ENCODE results near the gene TENT4B.
"Not testable (repeated sequence)": the region's sequence is repeated elsewhere in the genome, so short reads cannot be mapped to it uniquely, and the experiment has no call there.

TENT4B gene

GRCh38 chr16:50234771-50235556 is 81.9 kb downstream of the TENT4B start:
- DNase-seq = no peak
- Histone ChIP-seq H3K27me3 (no peaks in the 10 kb centered on the region), H3K27ac (no peak overlapping the region), H3K4me3 (no peak overlapping the region), H3K9me3 (no peaks in the 10 kb centered on the region), H3K4me1 (no peaks in the 10 kb centered on the region), H3K36me3 (peaks cover 0 to 8% (median 0%) of the 10 kb centered on the region in 3 donors)
- no peak for TF ChIP-seq CTCF (IDR thresholded peaks at IDR 0.05)
- intact Hi-C loops (cut with DNase I; ENCODE audit: low total_unique reads) = no loop called here

GRCh38 chr16:50235581-50235980 is 82.5 kb downstream of the TENT4B start:
- no peak for DNase-seq
- Histone ChIP-seq H3K4me1 (no peaks in the 10 kb centered on the region), H3K4me3 (no peak overlapping the region), H3K27ac (no peak overlapping the region), H3K36me3 (peaks cover 0 to 3% (median 0%) of the 10 kb centered on the region in 3 donors), H3K27me3 (no peaks in the 10 kb centered on the region), H3K9me3 (no peaks in the 10 kb centered on the region)
- no peak for TF ChIP-seq CTCF (IDR thresholded peaks at IDR 0.05)
- intact Hi-C loops (cut with DNase I; ENCODE audit: low total_unique reads) = no loop called here

GRCh38 chr16:50238314-50238713 is 85.2 kb downstream of the TENT4B start:
- intact Hi-C loops (cut with DNase I; ENCODE audit: low total_unique reads) = no loop called here
- TF ChIP-seq CTCF (IDR thresholded peaks at IDR 0.05) = no peak
- no peaks in the 10 kb centered on the region for H3K27me3 ChIP-seq
- DNase-seq = no peak
- H3K27ac ChIP-seq = no peak overlapping the region
- H3K9me3 ChIP-seq = no peaks in the 10 kb centered on the region
- H3K36me3 ChIP-seq = no peaks in the 10 kb centered on the region
- H3K4me3 ChIP-seq = no peak overlapping the region
- H3K4me1 ChIP-seq = no peaks in the 10 kb centered on the region

GRCh38 chr16:50238868-50239301 is 85.8 kb downstream of the TENT4B start:
- no peak for DNase-seq
- no peak overlapping the region for H3K27ac ChIP-seq
- H3K9me3 ChIP-seq = no peaks in the 10 kb centered on the region
- no peaks in the 10 kb centered on the region for H3K36me3 ChIP-seq
- H3K27me3 ChIP-seq = no peaks in the 10 kb centered on the region
- no peak overlapping the region for H3K4me3 ChIP-seq
- no peak for TF ChIP-seq CTCF (IDR thresholded peaks at IDR 0.05)
- no peaks in the 10 kb centered on the region for H3K4me1 ChIP-seq
- intact Hi-C loops (cut with DNase I; ENCODE audit: low total_unique reads) = no loop called here

GRCh38 chr16:50243024-50243423 is 89.9 kb downstream of the TENT4B start:
- H3K36me3 ChIP-seq, DNase-seq, H3K27ac ChIP-seq, H3K27me3 ChIP-seq, H3K9me3 ChIP-seq, H3K4me3 ChIP-seq: not testable (repeated sequence)
- peaks cover 0 to 21% (median 18%) of the 10 kb centered on the region in 4 donors for H3K4me1 ChIP-seq
- intact Hi-C loops (cut with DNase I; ENCODE audit: low total_unique reads) = loop anchor here (10.0 kb wide), 3 partner anchors 112 to 422 kb away; partner anchors contain the start of gene NKD1

GRCh38 chr16:50244140-50244503 is 91.0 kb downstream of the TENT4B start:
- Histone ChIP-seq H3K4me3 (no peak overlapping the region), H3K9me3 (no peaks in the 10 kb centered on the region), H3K27ac (no peak overlapping the region), H3K4me1 (peaks cover 0 to 21% (median 18%) of the 10 kb centered on the region in 4 donors), H3K36me3 (no peaks in the 10 kb centered on the region), H3K27me3 (no peaks in the 10 kb centered on the region)
- no peak for TF ChIP-seq CTCF (IDR thresholded peaks at IDR 0.05)
- no peak for DNase-seq
- intact Hi-C loops (cut with DNase I; ENCODE audit: low total_unique reads) = loop anchor here (10.0 kb wide), 3 partner anchors 111 to 421 kb away; partner anchors contain the start of gene NKD1
